BLaER1 treated with 17β-estradiol and CSF1 and Interleukin-3, amounts not matched to agents 10 nM and 100 nM (cell line): ENCODE measurements around the gene PTPN5.

Experiments used
- H3K27ac ChIP-seq, 11 experiments: shearing (Covaris generic); formaldehyde crosslinking; 2 replicates each; pipeline ENCODE4 v1.8.1; 2022
- H3K27me3 ChIP-seq, 11 experiments: shearing (Covaris generic); formaldehyde crosslinking; 2 replicates each; pipeline ENCODE4 v1.8.1; 2022
- H3K36me3 ChIP-seq, 11 experiments: shearing (Covaris generic); formaldehyde crosslinking; 2 replicates each; pipeline ENCODE4 v1.8.1; 2022
- H3K4me1 ChIP-seq, 10 experiments: shearing (Covaris generic); formaldehyde crosslinking; 2 replicates each; pipeline ENCODE4 v1.8.1; 2022
- H3K4me2 ChIP-seq, 11 experiments: shearing (Covaris generic); formaldehyde crosslinking; 2 replicates each; pipeline ENCODE4 v1.8.1; 2022
- H3K4me3 ChIP-seq, 10 experiments: shearing (Covaris generic); formaldehyde crosslinking; 2 replicates each; pipeline ENCODE4 v1.8.1; 2022
- H3K9ac ChIP-seq, 11 experiments: shearing (Covaris generic); formaldehyde crosslinking; 2 replicates each; pipeline ENCODE4 v1.8.1; 2022
- H3K9me3 ChIP-seq, 11 experiments: shearing (Covaris generic); formaldehyde crosslinking; replicated peaks in 1 of 11; 2 replicates each; pipeline ENCODE4 v1.8.1; 2022
- H4K20me1 ChIP-seq, 11 experiments: shearing (Covaris generic); formaldehyde crosslinking; 2 replicates each; pipeline ENCODE4 v1.8.1; 2022
- Cebpa-rat ChIP-seq, 11 experiments: shearing (Covaris generic); IDR thresholded peaks; 2 replicates each; pipeline ENCODE4 v1.8.1; 2022

Gene PTPN5

GRCh38 chr11:18727479-18728236, 63.9 kb downstream of the PTPN5 start:
- Histone ChIP-seq H3K27ac (0 out of 22 replicates have a peak overlapping the region, but pooled peaks of 1 of the 11 experiments have one; percentile 3), H3K4me2 (peak overlapping the region in 5 of 11 experiments; percentile 3 to 37 (median 23); a peak in 5 of 22 replicates), H3K4me1 (peaks cover 8 to 30% (median 22%) of the 10 kb centered on the region in 10 experiments; a peak in 19 of 20 replicates), H3K4me3 (no peak overlapping the region), H3K9me3 (no peaks in the 10 kb centered on the region), H3K9ac (no peak overlapping the region), H4K20me1 (no peaks in the 10 kb centered on the region), H3K27me3 (no peaks in the 10 kb centered on the region), H3K36me3 (no peaks in the 10 kb centered on the region)
- no peak for TF ChIP-seq Cebpa-rat (IDR thresholded peaks at IDR 0.05)

GRCh38 chr11:18726040-18726439, 65.6 kb downstream of the PTPN5 start, which contains the start of gene IGSF22:
TSS of gene IGSF22 (minus strand) at chr11:18726188. CDS start at chr11:18724236, 1,952 bp downstream.
- H3K4me2 ChIP-seq = peak within 1 kb of the TSS in 3 of 11 experiments; percentile 3 to 28 (median 15); a peak in 3 of 22 replicates

DNA sequence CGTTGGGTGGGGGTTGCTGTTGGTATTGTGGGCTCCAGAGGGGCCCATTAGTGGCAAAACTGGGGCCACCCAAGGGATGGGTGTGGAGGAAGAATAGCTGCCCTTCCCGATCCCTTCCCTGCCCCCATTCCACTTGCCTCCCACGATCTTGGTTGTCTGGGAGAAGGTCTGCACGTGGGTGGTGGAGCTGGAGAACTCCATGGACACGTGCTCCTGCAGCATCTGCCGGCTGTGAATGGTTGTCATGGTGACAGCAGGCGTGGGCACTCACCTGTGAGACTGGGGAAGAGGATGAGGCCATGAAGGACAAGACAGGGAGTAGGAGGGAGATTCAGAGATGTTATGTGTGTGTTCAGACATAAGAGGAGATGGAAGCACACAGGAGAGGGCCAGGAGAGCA, 67.6 kb downstream of the PTPN5 start:
- Histone ChIP-seq H3K9ac (no peak overlapping the region), H4K20me1 (no peaks in the 10 kb centered on the region), H3K27ac (no peak overlapping the region), H3K36me3 (no peaks in the 10 kb centered on the region), H3K9me3 (no peaks in the 10 kb centered on the region), H3K4me2 (no peak overlapping the region), H3K4me1 (peaks cover 4 to 40% (median 18%) of the 10 kb centered on the region in 10 experiments; a peak in 16 of 20 replicates), H3K27me3 (no peaks in the 10 kb centered on the region), H3K4me3 (no peak overlapping the region)
- TF ChIP-seq Cebpa-rat (IDR thresholded peaks at IDR 0.05) = no peak

More at GRCh38 chr11:18726040-18726439, 65.6 kb downstream of the PTPN5 start, which contains the start of gene IGSF22:
- Histone ChIP-seq H3K4me3 (no peak within 1 kb of the TSS), H3K9ac (no peak within 1 kb of the TSS), H3K4me1 (peaks cover 4 to 34% (median 15%) of the 10 kb centered on the region in 10 experiments; a peak in 15 of 20 replicates), H3K27ac (no peak within 1 kb of the TSS), H4K20me1 (no peaks in the 10 kb centered on the region), H3K36me3 (no peaks in the 10 kb centered on the region), H3K27me3 (no peaks in the 10 kb centered on the region), H3K9me3 (no peaks in the 10 kb centered on the region)
- no peak for TF ChIP-seq Cebpa-rat (IDR thresholded peaks at IDR 0.05)

GRCh38 chr11:18722293-18722637, 69.3 kb downstream of the PTPN5 start:
- Histone ChIP-seq H3K9ac (peak overlapping the region in 8 of 11 experiments; percentile 76 to 85 (median 82); a peak in 14 of 22 replicates), H3K4me1 (peaks cover 4 to 32% (median 14%) of the 10 kb centered on the region in 10 experiments; a peak in 16 of 20 replicates), H3K4me2 (peak overlapping the region; percentile 93 to 100 (median 94)), H3K27ac (peak overlapping the region in 3 of 11 experiments; percentile 74 to 81 (median 79); a peak in 3 of 22 replicates), H3K9me3 (no peaks in the 10 kb centered on the region), H4K20me1 (no peaks in the 10 kb centered on the region), H3K4me3 (peak overlapping the region; percentile 51 to 78 (median 73); a peak in 18 of 20 replicates), H3K36me3 (no peaks in the 10 kb centered on the region), H3K27me3 (no peaks in the 10 kb centered on the region)
- TF ChIP-seq Cebpa-rat (IDR thresholded peaks at IDR 0.05) = no peak

- Histone ChIP-seq H3K36me3 (no peaks in the 10 kb centered on the region), H3K27ac (peak overlapping the region in 10 of 11 experiments; percentile 13 to 85 (median 76); a peak in 19 of 22 replicates), H4K20me1 (no peaks in the 10 kb centered on the region), H3K9me3 (no peaks in the 10 kb centered on the region), H3K4me3 (peak overlapping the region; percentile 51 to 78 (median 73)), H3K27me3 (no peaks in the 10 kb centered on the region), H3K4me2 (peak overlapping the region; percentile 93 to 100 (median 94)), H3K4me1 (peaks cover 4 to 30% (median 13%) of the 10 kb centered on the region in 10 experiments; a peak in 16 of 20 replicates), H3K9ac (peak overlapping the region; percentile 46 to 85 (median 81))
- TF ChIP-seq Cebpa-rat (IDR thresholded peaks at IDR 0.05) = no peak
Measured at GRCh38 chr11:18721561-18722292, 69.9 kb downstream of the PTPN5 start.

- H3K27ac ChIP-seq = peak overlapping the region in 10 of 11 experiments; percentile 13 to 85 (median 76); a peak in 18 of 22 replicates
- no peaks in the 10 kb centered on the region for H4K20me1 ChIP-seq
- no peaks in the 10 kb centered on the region for H3K27me3 ChIP-seq
- H3K4me1 ChIP-seq = peaks cover 4 to 23% (median 11%) of the 10 kb centered on the region in 10 experiments; a peak in 16 of 20 replicates
- no peaks in the 10 kb centered on the region for H3K36me3 ChIP-seq
- peak overlapping the region; percentile 46 to 85 (median 81) for H3K9ac ChIP-seq
- no peak for TF ChIP-seq Cebpa-rat (IDR thresholded peaks at IDR 0.05)
- H3K4me3 ChIP-seq = peak overlapping the region; percentile 51 to 78 (median 73)
- H3K9me3 ChIP-seq = no peaks in the 10 kb centered on the region
- H3K4me2 ChIP-seq = peak overlapping the region; percentile 93 to 100 (median 94)
Measured at GRCh38 chr11:18720808-18721560, 70.6 kb downstream of the PTPN5 start.

- TF ChIP-seq Cebpa-rat (IDR thresholded peaks at IDR 0.05) = no peak
- Histone ChIP-seq H3K9me3 (no peaks in the 10 kb centered on the region), H3K4me3 (peak overlapping the region in 3 of 10 experiments; percentile 73 to 78 (median 73); a peak in 2 of 20 replicates), H3K4me2 (peak overlapping the region in 10 of 11 experiments; percentile 93 to 100 (median 95); a peak in 21 of 22 replicates), H3K27ac (no peak overlapping the region), H3K4me1 (peaks cover 4 to 21% (median 11%) of the 10 kb centered on the region in 10 experiments; a peak in 16 of 20 replicates), H3K27me3 (no peaks in the 10 kb centered on the region), H3K9ac (peak overlapping the region in 3 of 11 experiments; percentile 81 to 83 (median 82); a peak in 4 of 22 replicates), H4K20me1 (no peaks in the 10 kb centered on the region), H3K36me3 (no peaks in the 10 kb centered on the region)
Measured at GRCh38 chr11:18720091-18720807, 71.3 kb downstream of the PTPN5 start.

DNA sequence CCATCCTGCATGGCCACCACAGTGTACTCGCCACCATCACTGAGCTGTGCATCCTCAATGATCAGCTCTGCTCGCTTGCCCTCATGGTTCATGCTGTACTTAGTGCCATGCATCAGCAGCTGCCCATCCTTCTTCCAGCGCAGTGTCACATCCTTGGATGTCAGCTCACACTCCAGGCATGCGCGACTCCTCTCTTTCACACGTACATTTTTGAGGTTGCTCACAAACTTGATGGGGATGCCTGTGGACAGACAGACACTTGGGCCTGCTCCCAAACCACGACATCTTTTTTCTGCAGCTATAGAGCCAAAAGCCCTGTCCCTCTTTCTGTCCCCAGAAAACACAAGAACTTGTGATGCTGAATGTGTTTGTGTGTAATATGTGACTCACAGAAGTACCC, 76.1 kb downstream of the PTPN5 start:
- Histone ChIP-seq H3K27ac (no peak overlapping the region), H3K36me3 (no peaks in the 10 kb centered on the region), H3K9me3 (no peaks in the 10 kb centered on the region), H3K9ac (no peak overlapping the region), H3K4me1 (peaks cover 0 to under 1% (median 0%) of the 10 kb centered on the region in 10 experiments; a peak in 2 of 20 replicates), H4K20me1 (no peaks in the 10 kb centered on the region), H3K4me2 (no peak overlapping the region), H3K27me3 (no peaks in the 10 kb centered on the region), H3K4me3 (no peak overlapping the region)
- no peak for TF ChIP-seq Cebpa-rat (IDR thresholded peaks at IDR 0.05)
